ENCODE results near the gene APOE.

The APOE gene

DNA sequence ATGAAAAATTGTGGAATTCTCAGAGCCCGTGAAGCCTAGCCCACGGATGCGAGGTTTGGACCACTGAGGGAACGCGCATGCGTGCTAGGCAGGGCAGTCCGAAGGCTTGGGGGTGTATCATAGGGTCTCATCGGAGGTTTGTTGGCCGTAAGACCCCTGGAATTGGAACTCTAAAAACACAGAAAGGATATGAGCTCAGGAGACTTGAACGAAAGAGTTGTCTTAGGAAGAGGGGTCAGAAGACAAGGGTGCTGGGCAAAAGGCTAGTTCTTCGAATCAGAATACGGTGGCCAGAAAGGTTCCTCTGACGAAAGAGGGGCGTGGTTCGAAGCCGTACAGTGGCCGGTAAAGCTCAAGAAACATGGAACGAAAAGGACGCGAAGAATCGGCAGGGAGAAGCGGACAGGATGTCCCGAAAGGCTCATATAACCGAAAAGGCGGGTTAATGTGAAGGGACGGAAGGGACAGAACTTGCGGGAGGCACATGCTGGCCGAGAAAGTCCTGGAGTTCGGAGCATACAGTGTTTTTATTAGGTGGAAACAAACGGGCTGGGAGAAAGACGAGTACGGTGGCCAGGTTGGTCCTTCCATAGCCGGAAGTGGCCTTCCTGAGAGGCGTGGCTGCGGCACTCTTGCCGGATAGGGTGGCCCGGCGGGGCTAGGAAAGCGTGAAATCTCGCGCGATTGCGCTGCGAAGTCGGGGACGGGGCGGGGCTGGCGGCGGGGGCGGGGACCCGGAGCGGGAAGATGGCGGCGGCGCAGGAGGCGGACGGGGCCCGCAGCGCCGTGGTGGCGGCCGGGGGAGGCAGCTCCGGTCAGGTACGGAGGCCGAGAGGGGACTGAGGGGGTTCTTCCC, 49.3 kb downstream of the APOE start, which contains the start of gene CLPTM1:
Gene CLPTM1, plus strand, starts transcription at position 732 of the 856 bp plus-strand sequence. Its CDS starts 16 bp downstream, at position 748.
- no peak for FAIRE-seq

DNA sequence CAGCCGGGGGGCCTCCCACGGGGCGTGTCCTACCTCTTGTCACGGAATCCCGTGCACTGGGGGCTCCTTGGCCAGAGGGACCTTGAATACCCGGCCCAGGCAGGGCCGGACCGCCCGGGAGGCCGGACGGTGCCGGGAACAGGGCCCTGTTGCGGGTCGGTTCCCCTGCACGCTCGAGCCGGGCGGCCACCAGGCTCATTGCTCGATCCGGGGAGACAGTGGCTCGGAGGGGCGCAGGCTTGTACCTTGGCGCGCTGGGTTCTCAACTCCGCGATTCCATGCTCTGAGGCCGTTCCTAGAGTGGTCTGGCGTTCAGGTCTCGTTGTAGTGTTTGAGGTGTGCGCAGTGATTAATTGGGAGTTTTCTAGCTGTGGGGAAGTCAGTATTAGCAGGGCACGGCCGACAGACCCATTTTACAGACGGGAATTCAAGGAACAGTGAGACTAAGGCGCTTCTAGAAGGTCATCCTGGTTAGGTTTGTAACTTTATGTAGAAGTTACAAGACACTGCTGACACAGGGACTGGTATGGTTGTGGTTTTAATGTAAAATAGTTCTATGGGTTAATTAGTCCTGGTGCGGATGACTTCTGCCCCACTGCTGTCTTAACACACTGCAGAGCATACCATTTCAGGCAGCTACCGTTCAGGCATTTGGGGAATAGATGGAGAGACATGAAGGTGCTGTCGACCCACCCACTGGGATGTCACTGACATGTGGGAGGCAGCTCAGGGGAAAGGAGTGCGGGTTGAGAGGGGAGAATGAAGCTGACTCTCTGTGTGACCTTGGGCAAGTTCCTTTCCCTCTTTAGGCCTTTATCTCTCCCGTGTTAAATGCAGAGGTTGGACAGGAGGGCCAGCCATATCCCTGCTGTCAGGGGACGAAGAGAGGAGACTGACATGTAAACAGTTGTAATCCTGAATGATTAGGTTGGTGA, 50.2 kb downstream of the APOE start:
- FAIRE-seq, result no peak

DNA sequence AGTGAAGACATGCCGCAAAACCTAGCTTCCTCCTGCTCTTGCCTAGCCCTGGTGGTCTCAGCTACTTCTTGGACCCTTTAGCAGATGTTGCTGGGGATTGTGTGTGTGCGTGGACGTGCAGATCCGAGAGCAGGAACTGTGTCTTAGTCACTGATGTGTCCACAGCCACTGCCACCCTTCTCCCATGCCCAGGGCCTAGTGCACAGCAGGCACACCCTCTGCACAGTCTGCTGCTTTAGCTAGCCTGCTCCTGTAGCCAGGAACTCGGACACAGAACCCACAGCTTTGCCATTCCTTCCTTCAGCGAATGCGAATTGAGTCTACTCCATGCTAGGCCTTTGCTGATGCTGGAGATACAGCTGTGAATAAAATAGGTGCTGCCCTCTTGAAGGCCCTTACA, 51.9 kb downstream of the APOE start:
- no peak for FAIRE-seq

DNA sequence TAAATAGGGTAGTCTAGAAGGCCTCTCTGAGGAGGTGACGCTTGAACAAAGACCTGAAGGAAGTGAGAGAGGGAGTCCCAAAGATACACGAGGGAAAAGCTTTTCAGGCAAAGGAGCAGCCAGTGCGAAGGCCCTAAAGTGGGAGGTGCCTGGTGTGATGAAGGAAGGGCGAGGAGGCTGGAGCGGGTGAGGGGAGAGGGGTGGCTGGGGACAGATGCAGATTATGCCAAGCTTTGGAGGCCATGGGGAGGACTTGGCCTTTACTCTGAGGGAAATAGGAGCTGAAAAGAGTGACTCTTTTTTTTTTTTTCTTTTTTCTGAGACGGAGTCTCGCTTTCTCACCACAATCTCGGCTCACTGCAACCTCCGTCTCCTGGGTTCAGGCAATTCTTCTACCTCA, 52.5 kb downstream of the APOE start:
- no peak for FAIRE-seq

All from endometrium (tissue), 2 donors.